Smooth muscle cell (in vitro differentiated cells): Measurements from ENCODE around the gene CLEC3B. TPM values are rescaled to one million over a fixed set of nuclear protein-coding genes. Genes with fewer than 3 reads are reported as not detected.

Experiments
- DNase-seq: peaks from one replicate; lab custom pipeline; 2025; ENCODE audit not compliant: unreplicated experiment; lab: John Stamatoyannopoulos, UW
- H2AFZ ChIP-seq: fragments of 200-600 bp; sonication (generic); 2 replicates; pipeline ENCODE4 v1.6.0; 2016; ENCODE audit warnings: antibody characterized with exemption, low read depth, mild to moderate bottlenecking
- H3F3A ChIP-seq: fragments of 200-600 bp; sonication (generic); 2 replicates; pipeline ENCODE4 v1.6.0; 2017; ENCODE audit warnings: antibody characterized with exemption, low read depth
- H3K27ac ChIP-seq: fragments of 200-600 bp; sonication (generic); 2 replicates; pipeline ENCODE4 v1.5.1; 2016; ENCODE audit warnings: low read depth, mild to moderate bottlenecking
- H3K27me3 ChIP-seq: fragments of 200-600 bp; sonication (generic); 2 replicates; pipeline ENCODE4 v1.6.1; 2016; ENCODE audit warnings: low read depth, mild to moderate bottlenecking
- H3K36me3 ChIP-seq: fragments of 200-600 bp; sonication (generic); 2 replicates; pipeline ENCODE4 v1.5.1; 2016; ENCODE audit warnings: low read depth
- H3K4me1 ChIP-seq: fragments of 200-600 bp; sonication (generic); 2 replicates; pipeline ENCODE4 v1.5.1; 2016; ENCODE audit warnings: low read depth
- H3K4me2 ChIP-seq: fragments of 200-600 bp; sonication (generic); 2 replicates; pipeline ENCODE4 v1.6.0; 2016; ENCODE audit warnings: mild to moderate bottlenecking
- H3K4me3 ChIP-seq: fragments of 200-600 bp; sonication (generic); 2 replicates; pipeline ENCODE4 v1.5.1; 2016; ENCODE audit warnings: mild to moderate bottlenecking
- H3K79me2 ChIP-seq: fragments of 200-600 bp; sonication (generic); 2 replicates; pipeline ENCODE4 v1.6.0; 2016; ENCODE audit warnings: low read depth, mild to moderate bottlenecking
- H3K9ac ChIP-seq: fragments of 200-600 bp; sonication (generic); 2 replicates; pipeline ENCODE4 v1.6.0; 2016; ENCODE audit warnings: low read depth
- H3K9me3 ChIP-seq: fragments of 200-600 bp; sonication (generic); replicated peaks from 2 replicates; pipeline ENCODE4 v1.5.1; 2016; ENCODE audit warnings: low read depth
- H4K20me1 ChIP-seq: fragments of 200-600 bp; sonication (generic); 2 replicates; pipeline ENCODE4 v1.6.0; 2016; ENCODE audit warnings: low read depth
- CTCF ChIP-seq: fragments of 200-600 bp; sonication (generic); IDR thresholded peaks from 2 replicates; pipeline ENCODE4 v1.5.1; 2017; ENCODE audit warnings: borderline replicate concordance, mild to moderate bottlenecking, antibody characterized with exemption; ENCODE audit not compliant: insufficient read depth, poor library complexity, severe bottlenecking
- WGBS: methylation state at CpG from one replicate; pipeline ENCODE4 v1.1.7; 2016; ENCODE audit warnings: low lambda C conversion rate; 5-methylcytosine and 5-hydroxymethylcytosine counted together
- polyA plus RNA-seq: library from polyadenylated mRNA; unstranded; fragments of >200 nt; fragmentation: Nextera tagmentation; extraction: Ambion mirVana; gene quantifications from 2 replicates; pipeline ENCODE4 v1.2.1, GENCODE V29; 2016
- total RNA-seq: library from RNA; depleted of rRNA; stranded (reverse); fragments of >200 nt; gene quantifications from 2 replicates; pipeline ENCODE4 v1.2.3, GENCODE V29; 2014

The CLEC3B gene
- total and polyA plus RNA-seq, 2 experiments from 2014 or later, result not detected

DNA sequence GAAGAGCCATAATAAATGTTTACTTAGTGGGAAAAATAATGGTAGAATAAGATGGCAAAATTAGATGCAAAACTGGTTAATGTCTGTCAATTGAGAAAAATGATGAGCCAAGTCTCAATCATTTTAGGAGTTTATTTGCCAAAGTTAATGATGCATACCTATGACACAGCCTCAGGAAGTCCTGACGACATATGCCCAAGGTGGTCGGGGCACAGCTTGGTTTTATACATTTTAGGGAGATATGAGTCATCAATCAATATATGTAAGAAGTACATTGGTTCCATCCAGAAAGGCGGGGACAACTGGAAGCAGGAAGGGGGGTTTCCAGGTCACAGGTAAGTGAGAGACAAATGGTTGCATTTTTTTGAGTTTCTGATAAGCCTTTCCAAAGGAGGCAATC lies 31.5 kb downstream of the CLEC3B start:
- H2AFZ ChIP-seq, result no peak overlapping the region
- H3K9ac ChIP-seq, result no peak overlapping the region
- H3K27me3 ChIP-seq, result no peaks in the 10 kb centered on the region
- no peaks in the 10 kb centered on the region for H4K20me1 ChIP-seq
- no peak overlapping the region for H3K4me3 ChIP-seq
- no peaks in the 10 kb centered on the region for H3K36me3 ChIP-seq
- no peak overlapping the region for H3K27ac ChIP-seq
- peaks cover 32% of the 10 kb centered on the region for H3K4me1 ChIP-seq
- no peak for TF ChIP-seq CTCF
- peaks cover 32% of the 10 kb centered on the region for H3F3A ChIP-seq
- no peaks in the 10 kb centered on the region for H3K79me2 ChIP-seq
- no peak for DNase-seq
- H3K9me3 ChIP-seq, result no peaks in the 10 kb centered on the region
- WGBS, result 82% methylated on average over 3 of the region's 3 CpGs
- H3K4me2 ChIP-seq, result no peak overlapping the region

DNA sequence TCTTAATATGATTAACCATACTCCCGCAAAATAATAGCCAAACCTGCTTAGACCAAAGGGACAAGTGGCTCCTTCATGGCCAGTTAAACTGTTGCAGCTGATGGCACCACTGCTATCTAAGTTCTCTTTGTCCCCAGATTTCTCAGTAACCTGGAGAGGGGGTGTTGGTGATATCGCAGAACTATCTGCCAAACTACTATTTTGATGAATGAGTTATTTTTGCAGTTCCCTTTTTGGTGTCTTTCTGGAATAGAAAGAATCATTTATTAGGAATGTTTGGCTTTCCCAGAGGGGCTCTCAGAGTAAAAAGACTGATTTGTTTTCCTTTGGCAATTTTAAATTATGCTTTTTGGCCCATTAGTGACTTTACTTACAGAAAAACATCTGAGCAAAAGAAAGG lies 33.0 kb downstream of the CLEC3B start:
- Histone ChIP-seq H3K4me3 (no peak overlapping the region), H3K9me3 (no peaks in the 10 kb centered on the region), H3K36me3 (no peaks in the 10 kb centered on the region), H3K79me2 (no peaks in the 10 kb centered on the region), H4K20me1 (no peaks in the 10 kb centered on the region), H3K9ac (no peak overlapping the region), H3K4me2 (no peak overlapping the region), H3K27me3 (no peaks in the 10 kb centered on the region), H3F3A (peaks cover 32% of the 10 kb centered on the region), H2AFZ (no peak overlapping the region), H3K27ac (no peak overlapping the region), H3K4me1 (peaks cover 32% of the 10 kb centered on the region)
- no peak for TF ChIP-seq CTCF
- DNase-seq, result no peak
- 99% methylated on average over 2 of the region's 2 CpGs for WGBS

DNA sequence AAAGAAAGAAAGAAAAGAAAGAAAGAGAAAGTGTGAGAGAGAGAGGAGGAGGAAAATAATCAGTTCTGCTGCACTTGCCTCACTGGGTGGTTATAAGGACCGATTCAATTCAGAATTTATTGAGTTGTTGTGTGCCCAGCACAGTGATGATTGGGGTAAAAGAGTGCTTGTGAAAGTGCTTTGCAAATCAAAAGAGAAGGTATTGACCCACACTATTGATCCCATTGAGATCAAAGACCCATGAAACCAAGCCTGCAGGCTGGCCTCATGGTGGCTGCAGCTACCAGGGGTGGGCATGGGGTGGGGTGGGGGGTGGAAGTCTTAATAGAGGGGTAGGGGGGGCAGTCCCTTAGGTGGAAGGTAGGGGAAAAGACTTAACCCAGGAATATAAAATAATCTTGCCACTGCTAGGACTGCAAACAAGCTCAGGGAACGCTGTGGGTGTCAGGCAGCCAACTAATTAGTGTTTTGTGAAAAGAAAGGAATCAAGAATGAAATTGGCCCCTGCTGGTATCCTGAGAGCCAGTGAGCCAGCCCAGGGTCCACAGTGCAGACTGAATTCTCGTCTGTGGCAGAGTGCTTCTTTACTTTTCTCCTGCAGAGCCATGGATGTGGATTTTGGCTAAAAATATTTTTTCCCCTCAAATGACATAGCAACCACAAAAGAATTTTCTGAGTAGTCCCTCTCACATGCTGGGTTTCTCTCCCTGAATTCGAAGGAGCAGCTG lies 34.2 kb downstream of the CLEC3B start:
- DNase-seq, result no peak
- H3K4me1 ChIP-seq, result peaks cover 32% of the 10 kb centered on the region
- H3K4me3 ChIP-seq, result no peak overlapping the region
- no peaks in the 10 kb centered on the region for H3K27me3 ChIP-seq
- no peak overlapping the region for H3K4me2 ChIP-seq
- no peaks in the 10 kb centered on the region for H3K79me2 ChIP-seq
- peak overlapping the region; percentile 31 for H3K27ac ChIP-seq
- H2AFZ ChIP-seq, result peak overlapping the region; percentile 2
- H3K9me3 ChIP-seq, result no peaks in the 10 kb centered on the region
- WGBS, result 64% methylated on average over 4 of the region's 4 CpGs
- no peak overlapping the region for H3K9ac ChIP-seq
- no peaks in the 10 kb centered on the region for H4K20me1 ChIP-seq
- no peaks in the 10 kb centered on the region for H3K36me3 ChIP-seq
- TF ChIP-seq CTCF, result no peak
- peaks cover 21% of the 10 kb centered on the region for H3F3A ChIP-seq

DNA sequence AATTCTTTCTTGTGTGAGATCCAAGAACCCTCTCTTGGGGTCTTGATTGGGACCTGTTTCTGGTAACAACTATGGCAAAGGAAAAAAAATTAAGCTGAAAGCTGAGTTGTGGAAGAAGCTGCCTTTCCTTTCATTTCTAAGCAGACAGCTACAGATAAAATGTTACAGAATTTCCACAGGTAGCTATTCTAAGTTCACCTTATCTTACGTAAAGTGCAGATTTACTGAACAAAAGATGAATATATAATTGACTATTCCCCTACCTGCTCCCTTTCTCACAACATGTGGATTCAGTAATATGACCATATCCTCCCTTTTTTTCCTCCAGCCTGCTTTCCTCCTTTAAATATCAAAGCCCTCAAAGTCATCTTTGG lies 36.6 kb downstream of the CLEC3B start:
- peak overlapping the region; percentile 65 for H3K27ac ChIP-seq
- H3K9ac ChIP-seq, result no peak overlapping the region

More for the DNA sequence above, 36.6 kb downstream of the CLEC3B start:
- no peaks in the 10 kb centered on the region for H3K9me3 ChIP-seq
- H3F3A ChIP-seq, result no peaks in the 10 kb centered on the region
- no peaks in the 10 kb centered on the region for H3K79me2 ChIP-seq
- peak overlapping the region; percentile 47 for H3K4me2 ChIP-seq
- no peak for DNase-seq
- no peaks in the 10 kb centered on the region for H3K27me3 ChIP-seq
- no peak overlapping the region for H3K4me3 ChIP-seq
- H2AFZ ChIP-seq, result no peak overlapping the region
- H4K20me1 ChIP-seq, result no peaks in the 10 kb centered on the region
- no peaks in the 10 kb centered on the region for H3K36me3 ChIP-seq
- TF ChIP-seq CTCF, result no peak
- H3K4me1 ChIP-seq, result peaks cover 15% of the 10 kb centered on the region
- WGBS, result 100% methylated on average over 1 of the region's 1 CpG
